CD4-positive, alpha-beta T cell (primary cell): ENCODE data around the gene ZNF710. TPM values are rescaled to one million over a fixed set of nuclear protein-coding genes. Genes with fewer than 3 reads are reported as not detected.

Experiments used
- ATAC-seq: fragments of 200-7000 bp; cut with Tn5 transposase; one replicate; pipeline ENCODE4 v1.10.0; 2022; ENCODE audit warnings: mild to moderate bottlenecking; ENCODE audit not compliant: poor library complexity
- CTCF ChIA-PET: fragments of 350-600 bp; sonication (Branson Sonifier 250); formaldehyde crosslinking; loops from one replicate; lab custom pipeline; 2021; ENCODE audit warnings: antibody characterized with exemption, inconsistent platforms; lab: Charles Lee
- POLR2A ChIA-PET: fragments of 350-600 bp; sonication (Branson Sonifier 250); formaldehyde crosslinking; loops from one replicate; lab custom pipeline; 2021; ENCODE audit warnings: antibody characterized with exemption, inconsistent platforms; lab: Charles Lee
- DNase-seq, 14 experiments: peaks; one replicate each; pipeline ENCODE4 v3.0.0-alpha.2; 2013 to 2020; ENCODE audit warnings: mixed read lengths in 2 of 14
- H3K27ac ChIP-seq, 2 donors: one replicate each; pipeline versions ENCODE4 v1.5.1 to v1.7.0; 2013; ENCODE audit warnings: low read length in 2 of 2, low read depth in 1 of 2, mild to moderate bottlenecking in 1 of 2
- H3K27me3 ChIP-seq, 2 experiments: 1 replicate in 1 of 2; 2 replicates in 1 of 2; pipeline versions ENCODE4 v1.6.1 to v1.7.0; 2013; ENCODE audit warnings: low read length in 2 of 2, control low read depth in 1 of 2, mild to moderate bottlenecking in 1 of 2, moderate library complexity in 1 of 2; ENCODE audit not compliant: insufficient read depth in 2 of 2, control insufficient read depth in 1 of 2
- H3K36me3 ChIP-seq: one replicate; pipeline ENCODE4 v1.6.1; 2013; ENCODE audit warnings: low read length, control low read depth; ENCODE audit not compliant: insufficient read depth
- H3K4me1 ChIP-seq: one replicate; pipeline ENCODE4 v1.6.1; 2013; ENCODE audit warnings: low read length, control low read depth; ENCODE audit not compliant: insufficient read depth
- H3K4me3 ChIP-seq: one replicate; pipeline ENCODE4 v1.5.1; 2013; ENCODE audit warnings: mild to moderate bottlenecking, low read length, moderate library complexity
- H3K9me3 ChIP-seq, 2 experiments: 1 replicate in 1 of 2; 2 replicates in 1 of 2; pipeline versions ENCODE4 v1.6.1 to v1.7.0; 2013; ENCODE audit warnings: low read length in 2 of 2, mild to moderate bottlenecking in 2 of 2, control low read depth in 1 of 2, moderate library complexity in 1 of 2; ENCODE audit not compliant: control insufficient read depth in 1 of 2, insufficient read depth in 1 of 2
- H3K27ac Mint-ChIP-seq: one replicate; pipeline ENCODE4 v1.8.0; 2020; ENCODE audit warnings: mixed read lengths
- H3K27me3 Mint-ChIP-seq: one replicate; pipeline ENCODE4 v1.8.0; 2021; ENCODE audit warnings: mixed read lengths
- H3K36me3 Mint-ChIP-seq: one replicate; pipeline ENCODE4 v1.8.0; 2021; ENCODE audit warnings: low read depth, mixed read lengths
- H3K4me1 Mint-ChIP-seq: one replicate; pipeline ENCODE4 v1.8.0; 2021; ENCODE audit warnings: low read depth, mixed read lengths
- H3K4me3 Mint-ChIP-seq: one replicate; pipeline ENCODE4 v1.8.0; 2020; ENCODE audit warnings: mild to moderate bottlenecking, mixed read lengths
- H3K9me3 Mint-ChIP-seq: one replicate; pipeline ENCODE4 v1.8.0; 2020; ENCODE audit warnings: mixed read lengths
- CTCF ChIP-seq: fragments of 200-600 bp; IDR thresholded peaks from one replicate; pipeline ENCODE4 v1.8.0; 2022; ENCODE audit warnings: antibody characterized with exemption, mild to moderate bottlenecking
- intact Hi-C, 2 experiments: fragments of 100-400 bp; cut with DNase I in 1 of 2; cut with micrococcal nuclease in 1 of 2; formaldehyde crosslinking; loops; one replicate each; pipeline versions ENCODE4 v1.15.1 to v1.9.0; 2023 to 2025; cut with DNase I, micrococcal nuclease
- total RNA-seq, 174 experiments: library from RNA in 2 of 174; stranded (reverse) in 2 of 174; gene quantifications; one replicate each; pipeline ENCODE4 v1.2.3 and lab custom pipeline; 2021 to 2026

ZNF710 gene
- total RNA-seq, 2 experiments from 2014 or later = 6.5 to 7.7 TPM

GRCh38 chr15:90040618-90041017 is 39.5 kb downstream of the ZNF710 start:
- H3K4me3 Mint-ChIP-seq = no peak overlapping the region
- intact Hi-C loops = no loop called here
- peaks cover 39% of the 10 kb centered on the region for H3K4me1 ChIP-seq
- peaks cover 14% of the 10 kb centered on the region for H3K36me3 ChIP-seq
- H3K4me1 Mint-ChIP-seq = peaks cover 50% of the 10 kb centered on the region
- no peaks in the 10 kb centered on the region for H3K9me3 ChIP-seq
- H3K27me3 ChIP-seq = no peaks in the 10 kb centered on the region
- H3K27ac Mint-ChIP-seq = peak overlapping the region; percentile 22
- DNase-seq = no peak
- CTCF ChIA-PET = no interaction called here
- H3K9me3 Mint-ChIP-seq = no peaks in the 10 kb centered on the region
- H3K4me3 ChIP-seq = no peak overlapping the region
- H3K36me3 Mint-ChIP-seq = no peaks in the 10 kb centered on the region
- no peak for TF ChIP-seq CTCF
- H3K27me3 Mint-ChIP-seq = no peaks in the 10 kb centered on the region
- POLR2A ChIA-PET = no interaction called here
- no peak overlapping the region for H3K27ac ChIP-seq
- no peak for ATAC-seq

GRCh38 chr15:90042356-90042755 is 41.2 kb downstream of the ZNF710 start:
- peaks cover 41% of the 10 kb centered on the region for H3K4me1 Mint-ChIP-seq
- H3K4me1 ChIP-seq = peaks cover 31% of the 10 kb centered on the region
- no peaks in the 10 kb centered on the region for H3K27me3 Mint-ChIP-seq
- peaks cover 14% of the 10 kb centered on the region for H3K36me3 ChIP-seq
- H3K9me3 ChIP-seq = no peaks in the 10 kb centered on the region
- DNase-seq = no peak
- no peaks in the 10 kb centered on the region for H3K27me3 ChIP-seq
- no peak overlapping the region for H3K4me3 Mint-ChIP-seq
- no peaks in the 10 kb centered on the region for H3K36me3 Mint-ChIP-seq
- TF ChIP-seq CTCF = no peak
- intact Hi-C loops = no loop called here
- H3K27ac ChIP-seq = no peak overlapping the region
- ChIA-PET POLR2A (no interaction called here), CTCF (no interaction called here)
- no peak overlapping the region for H3K4me3 ChIP-seq
- no peak overlapping the region for H3K27ac Mint-ChIP-seq
- no peak for ATAC-seq
- no peaks in the 10 kb centered on the region for H3K9me3 Mint-ChIP-seq

GRCh38 chr15:90042766-90043529 is 41.8 kb downstream of the ZNF710 start:
- no peak for ATAC-seq
- no peaks in the 10 kb centered on the region for H3K9me3 Mint-ChIP-seq
- Histone ChIP-seq H3K4me1 (peaks cover 25% of the 10 kb centered on the region), H3K27me3 (no peaks in the 10 kb centered on the region), H3K27ac (no peak overlapping the region), H3K9me3 (no peaks in the 10 kb centered on the region), H3K36me3 (peaks cover 14% of the 10 kb centered on the region), H3K4me3 (no peak overlapping the region)
- intact Hi-C loops = no loop called here
- DNase-seq = no peak
- POLR2A ChIA-PET = no interaction called here
- CTCF ChIA-PET = no interaction called here
- no peak overlapping the region for H3K27ac Mint-ChIP-seq
- no peaks in the 10 kb centered on the region for H3K27me3 Mint-ChIP-seq
- no peak for TF ChIP-seq CTCF
- no peaks in the 10 kb centered on the region for H3K36me3 Mint-ChIP-seq
- H3K4me3 Mint-ChIP-seq = no peak overlapping the region
- H3K4me1 Mint-ChIP-seq = peaks cover 35% of the 10 kb centered on the region
